Karpas-422 (cell line): ENCODE results near the gene SCGB2A2. TPM values are rescaled to one million over a fixed set of nuclear protein-coding genes. Genes with fewer than 3 reads are reported as not detected.

Experiments
- DNase-seq: peaks from one replicate; pipeline ENCODE4 v3.0.0-alpha.2; 2015
- H2AFZ ChIP-seq: fragments of 200-600 bp; sonication (generic); 2 replicates; pipeline ENCODE4 v1.6.1; 2014; ENCODE audit warnings: antibody characterized with exemption, low read length, mixed read lengths
- H3K27ac ChIP-seq: fragments of 200-600 bp; sonication (generic); 2 replicates; pipeline ENCODE4 v1.5.1; 2014; ENCODE audit warnings: mild to moderate bottlenecking, low read length, moderate library complexity
- H3K27me3 ChIP-seq: fragments of 200-600 bp; sonication (generic); 2 replicates; pipeline ENCODE4 v1.6.1; 2014; ENCODE audit warnings: low read length, mixed read lengths
- H3K36me3 ChIP-seq: fragments of 200-600 bp; sonication (generic); 2 replicates; pipeline ENCODE4 v1.6.1; 2014; ENCODE audit warnings: low read length, mixed read lengths; ENCODE audit not compliant: insufficient read depth
- H3K4me1 ChIP-seq: fragments of 200-600 bp; sonication (generic); 2 replicates; pipeline ENCODE4 v1.6.1; 2014; ENCODE audit warnings: mild to moderate bottlenecking, low read length, mixed read lengths
- H3K4me2 ChIP-seq: fragments of 200-600 bp; sonication (generic); 2 replicates; pipeline ENCODE4 v1.6.1; 2014; ENCODE audit warnings: low read length, low read depth, mild to moderate bottlenecking; ENCODE audit not compliant: poor library complexity, severe bottlenecking
- H3K4me3 ChIP-seq: fragments of 200-600 bp; sonication (generic); 2 replicates; pipeline ENCODE4 v1.5.1; 2014; ENCODE audit warnings: mild to moderate bottlenecking, antibody characterized with exemption, low read length, mixed read lengths
- H3K79me2 ChIP-seq: fragments of 200-600 bp; sonication (generic); 2 replicates; pipeline ENCODE4 v1.6.1; 2014; ENCODE audit warnings: mild to moderate bottlenecking, low read length, mixed read lengths
- H3K9ac ChIP-seq: fragments of 200-600 bp; sonication (generic); 2 replicates; pipeline ENCODE4 v1.6.0; 2014; ENCODE audit warnings: low read length
- H3K9me2 ChIP-seq: fragments of 200-600 bp; sonication (generic), shearing (Covaris generic); replicated peaks from 2 replicates; pipeline ENCODE4 v1.6.0; 2014; ENCODE audit warnings: mild to moderate bottlenecking, low read length, moderate library complexity; ENCODE audit not compliant: insufficient read depth
- H3K9me3 ChIP-seq: fragments of 300-700, 200-600 bp; sonication (generic); 2 replicates; pipeline ENCODE4 v1.6.1; 2014; ENCODE audit warnings: low read length, mixed read lengths
- H4K20me1 ChIP-seq: fragments of 200-600 bp; sonication (generic); 2 replicates; pipeline ENCODE4 v1.6.1; 2014; ENCODE audit warnings: mild to moderate bottlenecking, antibody characterized with exemption, low read length, low read depth; ENCODE audit not compliant: insufficient read depth
- total RNA-seq: library from RNA; depleted of rRNA; stranded (reverse); fragments of >200 nt; shearing (Covaris generic); gene quantifications from 2 replicates; pipeline ENCODE4 v1.2.3, GENCODE V29; 2014; ENCODE audit warnings: low replicate concordance; rRNA removed

SCGB2A2 gene
- total RNA-seq, 1 experiment from 2014 or later, result not detected

DNA sequence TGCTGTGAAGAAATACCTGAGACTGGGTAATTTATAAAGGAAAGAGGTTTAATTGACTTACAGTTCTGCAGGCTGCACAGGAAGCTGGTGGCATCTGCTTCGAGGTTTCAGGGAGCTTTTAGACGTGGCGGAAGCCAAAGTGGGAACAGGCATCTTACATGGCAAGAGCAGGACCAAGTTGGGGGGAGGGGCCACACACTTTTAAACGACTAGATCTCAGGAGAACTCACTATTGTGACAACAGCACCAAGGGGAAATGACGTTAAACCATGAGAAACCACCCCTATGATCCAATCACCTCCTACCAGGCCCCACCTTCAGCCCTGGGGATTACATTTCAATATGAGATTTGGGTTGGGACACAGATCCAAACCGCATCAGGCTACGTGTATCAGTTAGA lies 40.0 kb downstream of the SCGB2A2 start:
- H3K4me3 ChIP-seq, result no peak overlapping the region
- H4K20me1 ChIP-seq, result no peaks in the 10 kb centered on the region
- H3K4me1 ChIP-seq, result no peaks in the 10 kb centered on the region
- no peaks in the 10 kb centered on the region for H3K79me2 ChIP-seq
- H3K36me3 ChIP-seq, result no peaks in the 10 kb centered on the region
- H3K27ac ChIP-seq, result no peak overlapping the region
- no peak overlapping the region for H2AFZ ChIP-seq
- DNase-seq, result no peak
- H3K4me2 ChIP-seq, result no peak overlapping the region
- H3K9me3 ChIP-seq, result no peaks in the 10 kb centered on the region
- H3K27me3 ChIP-seq, result no peaks in the 10 kb centered on the region
- no peak overlapping the region for H3K9ac ChIP-seq
- H3K9me2 ChIP-seq, result no peaks in the 10 kb centered on the region

DNA sequence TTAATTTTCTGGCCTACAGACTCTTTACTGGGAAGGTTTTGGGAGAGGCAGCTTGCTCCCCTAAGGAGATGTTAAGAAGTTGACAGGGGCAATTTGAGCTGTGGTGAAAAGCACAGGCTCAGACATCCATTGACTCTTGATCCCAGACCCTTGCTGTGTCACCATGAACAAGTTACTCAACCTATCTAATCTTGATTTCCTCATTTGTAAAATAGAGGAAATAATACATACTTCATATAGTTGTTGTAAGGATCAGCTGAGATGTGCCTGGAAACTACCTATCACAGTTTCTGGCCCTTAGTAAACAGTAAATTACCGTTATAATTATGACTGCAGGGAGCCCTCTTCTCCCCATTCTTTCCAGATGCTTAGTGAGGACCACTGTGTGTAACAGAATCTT lies 45.5 kb downstream of the SCGB2A2 start:
- no peak for DNase-seq
- Histone ChIP-seq H3K4me1 (no peaks in the 10 kb centered on the region), H3K27ac (no peak overlapping the region), H3K27me3 (no peaks in the 10 kb centered on the region), H3K9ac (no peak overlapping the region), H3K36me3 (no peaks in the 10 kb centered on the region), H2AFZ (no peak overlapping the region), H3K4me2 (no peak overlapping the region), H3K79me2 (no peaks in the 10 kb centered on the region), H3K9me3 (no peaks in the 10 kb centered on the region), H3K4me3 (no peak overlapping the region), H4K20me1 (no peaks in the 10 kb centered on the region), H3K9me2 (no peaks in the 10 kb centered on the region)

DNA sequence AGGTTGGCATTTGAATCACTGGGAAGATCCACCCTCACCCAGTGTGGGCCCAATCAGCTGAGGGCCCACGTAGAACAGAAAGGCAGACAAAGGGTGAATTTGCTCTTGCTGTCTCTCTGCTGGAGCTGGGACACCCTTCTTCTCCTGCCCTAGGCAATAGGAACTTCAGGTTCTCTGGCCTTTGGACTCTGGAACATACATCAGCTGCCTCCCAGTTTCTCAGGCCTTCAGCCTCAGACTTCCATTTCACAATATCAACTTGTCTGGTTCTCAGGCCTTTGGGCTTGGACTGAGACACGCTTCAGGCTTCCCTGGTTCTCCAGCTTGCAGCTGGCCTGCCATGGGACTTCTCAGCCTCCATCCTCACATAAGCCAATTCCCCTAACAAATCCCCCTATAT lies 52.6 kb downstream of the SCGB2A2 start:
- Histone ChIP-seq H3K4me2 (no peak overlapping the region), H3K4me3 (no peak overlapping the region), H3K9me3 (no peaks in the 10 kb centered on the region), H3K27ac (no peak overlapping the region), H3K4me1 (peaks cover 24% of the 10 kb centered on the region), H3K36me3 (no peaks in the 10 kb centered on the region), H2AFZ (no peak overlapping the region), H3K27me3 (no peaks in the 10 kb centered on the region), H3K9ac (no peak overlapping the region), H3K9me2 (no peaks in the 10 kb centered on the region), H3K79me2 (no peaks in the 10 kb centered on the region), H4K20me1 (no peaks in the 10 kb centered on the region)
- DNase-seq, result no peak

Other genes with a start within 250 kb of the SCGB2A2 start
- 36.8 and 48.8 TPM in 2 replicates for gene INCENP, start 146.1 kb upstream of the SCGB2A2 start, total RNA-seq
- gene SCGB1D1, start 79.9 kb upstream of the SCGB2A2 start, total RNA-seq, result not detected in 2 replicates
- gene SCGB2A1, start 61.5 kb upstream of the SCGB2A2 start, total RNA-seq, result not detected in 2 replicates
- gene SCGB1D2, start 27.9 kb upstream of the SCGB2A2 start, total RNA-seq, result not detected in 2 replicates
- not detected in 2 replicates for gene SCGB1D4, start 28.9 kb downstream of the SCGB2A2 start, total RNA-seq
- gene ASRGL1, start 67.3 kb downstream of the SCGB2A2 start, total RNA-seq, result not detected in 2 replicates
- gene SCGB1A1, start 148.9 kb downstream of the SCGB2A2 start, total RNA-seq, result not detected in 2 replicates